Thyroid gland (tissue), 4 donors: ENCODE data around the gene DIP2C.

Experiments used
- CTCF ChIP-seq, 6 experiments: fragments of 200-600 bp in 3 of 6; fragments of 450-650 bp in 3 of 6; sonication (generic) in 3 of 6; IDR thresholded peaks; one replicate each; pipeline ENCODE4 v1.5.1; 2016 to 2019; ENCODE audit warnings: antibody characterized with exemption in 6 of 6, mild to moderate bottlenecking in 2 of 6, inconsistent platforms in 1 of 6, moderate library complexity in 1 of 6
- POLR2A ChIP-seq, 2 donors: fragments of 450-650 bp; IDR thresholded peaks; one replicate each; pipeline ENCODE4 v1.6.1; 2017; ENCODE audit warnings: antibody characterized with exemption in 2 of 2, mild to moderate bottlenecking in 2 of 2, moderate library complexity in 1 of 2

GRCh38 chr10:360653-361052 is 328.8 kb downstream of the DIP2C start:
- TF ChIP-seq CTCF (IDR thresholded peaks at IDR 0.05) (no peak), POLR2A (IDR thresholded peaks at IDR 0.05) (no peak)
